ENCODE data around the gene MAML3.

The MAML3 gene

DNA sequence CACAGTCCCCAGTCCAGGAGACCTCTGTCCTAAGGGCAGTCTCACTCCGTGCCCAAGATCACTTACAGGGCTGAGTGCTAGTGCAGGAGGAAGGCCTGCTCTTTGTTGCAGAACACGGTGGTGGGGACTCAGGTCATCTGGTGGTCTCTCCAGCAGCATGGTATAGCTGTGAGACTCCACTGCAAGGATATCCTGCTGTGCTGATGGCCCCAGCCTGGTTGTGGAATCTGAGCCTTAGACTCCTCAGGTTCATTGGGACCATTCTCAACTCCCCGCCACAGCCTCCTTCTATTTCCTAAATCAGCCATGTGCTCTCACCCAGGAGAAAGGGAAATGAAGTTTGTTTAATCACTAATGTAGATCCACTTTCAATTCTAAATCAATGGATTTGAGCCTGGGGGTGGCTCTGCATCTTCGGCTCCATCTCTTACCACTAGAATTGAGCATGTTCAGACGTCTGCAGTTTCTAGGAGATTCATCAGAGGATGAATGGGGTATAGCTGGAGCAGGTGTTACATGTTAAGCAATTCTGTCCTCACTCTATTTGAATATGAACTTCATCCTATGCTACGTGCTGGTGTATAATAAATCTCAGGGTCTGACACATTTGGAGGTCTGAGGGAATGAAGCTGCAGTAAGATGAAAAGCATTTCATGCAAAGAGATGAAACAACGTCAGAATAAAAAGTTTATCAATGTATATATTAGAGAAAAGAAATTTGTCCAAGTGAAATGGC is 299.1 kb downstream of the MAML3 start:
- no peak for DNase-seq

GRCh38 chr4:139853309-139853708 is 300.7 kb downstream of the MAML3 start:
- DNase-seq: no peak

GRCh38 chr4:139852612-139853269 is 301.2 kb downstream of the MAML3 start:
- DNase-seq: no peak

- no peak for DNase-seq
Measured at GRCh38 chr4:139851639-139852038, 302.3 kb downstream of the MAML3 start.

GRCh38 chr4:139851133-139851532 is 302.9 kb downstream of the MAML3 start:
- no peak for DNase-seq

DNA sequence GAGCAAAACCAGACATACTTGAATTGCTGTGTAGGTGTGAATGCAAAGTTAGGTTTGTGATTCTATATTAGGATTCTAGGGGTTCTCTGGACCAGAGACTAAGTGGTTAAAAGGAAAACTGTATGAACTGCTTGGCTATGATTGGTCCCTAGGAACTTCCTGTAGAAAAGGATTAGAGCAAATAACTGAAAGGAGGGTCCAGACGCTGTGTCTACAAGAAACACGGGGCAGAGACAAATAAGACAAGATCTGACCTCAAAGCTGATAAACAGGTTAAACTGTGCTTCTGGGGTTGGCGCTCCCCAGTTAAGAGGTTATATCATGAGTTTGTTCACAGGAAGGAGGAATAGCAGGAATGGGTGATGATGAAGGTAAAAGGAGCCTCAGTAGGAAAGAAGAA is 304.8 kb downstream of the MAML3 start:
- no peak for DNase-seq

DNA sequence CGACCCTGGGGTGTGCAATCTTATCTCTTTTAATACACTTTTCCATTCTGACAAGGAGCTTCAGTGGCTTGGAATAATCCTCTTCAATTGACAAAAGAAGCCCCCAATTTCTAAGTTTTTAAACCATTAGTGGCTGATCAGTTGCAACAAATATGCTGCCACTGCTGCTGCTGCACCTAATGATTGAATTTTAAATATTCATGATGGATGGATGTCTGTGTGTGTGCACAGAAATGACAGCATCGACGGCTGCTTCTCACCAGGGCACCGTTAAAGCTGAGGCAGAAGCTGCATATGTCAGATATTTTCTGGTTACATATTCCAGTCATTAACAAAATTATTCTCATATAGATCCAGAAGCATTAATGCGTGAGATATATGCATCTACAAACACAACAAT is 306.0 kb downstream of the MAML3 start:
- DNase-seq: no peak

DNA sequence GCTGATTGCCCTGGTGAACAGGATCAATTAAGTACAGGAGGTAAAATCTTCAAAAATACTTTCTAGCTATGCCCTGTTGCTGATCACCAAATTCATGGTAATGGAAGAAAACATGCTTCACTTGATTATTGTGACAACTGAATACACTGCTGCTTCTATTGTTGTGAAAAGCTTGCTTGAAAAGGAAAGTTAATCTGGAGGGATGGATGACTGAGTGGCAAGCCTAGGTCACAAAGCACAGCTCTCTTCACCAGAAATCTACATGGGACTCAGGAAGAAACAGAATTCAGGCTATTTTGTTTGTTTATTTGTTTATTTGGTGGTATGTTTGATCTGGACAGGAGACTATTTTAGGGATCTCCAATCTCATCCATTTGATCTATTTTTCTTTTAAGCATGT is 306.4 kb downstream of the MAML3 start:
- DNase-seq: no peak

GRCh38 chr4:139846766-139847165 is 307.2 kb downstream of the MAML3 start:
- DNase-seq: no peak

DNA sequence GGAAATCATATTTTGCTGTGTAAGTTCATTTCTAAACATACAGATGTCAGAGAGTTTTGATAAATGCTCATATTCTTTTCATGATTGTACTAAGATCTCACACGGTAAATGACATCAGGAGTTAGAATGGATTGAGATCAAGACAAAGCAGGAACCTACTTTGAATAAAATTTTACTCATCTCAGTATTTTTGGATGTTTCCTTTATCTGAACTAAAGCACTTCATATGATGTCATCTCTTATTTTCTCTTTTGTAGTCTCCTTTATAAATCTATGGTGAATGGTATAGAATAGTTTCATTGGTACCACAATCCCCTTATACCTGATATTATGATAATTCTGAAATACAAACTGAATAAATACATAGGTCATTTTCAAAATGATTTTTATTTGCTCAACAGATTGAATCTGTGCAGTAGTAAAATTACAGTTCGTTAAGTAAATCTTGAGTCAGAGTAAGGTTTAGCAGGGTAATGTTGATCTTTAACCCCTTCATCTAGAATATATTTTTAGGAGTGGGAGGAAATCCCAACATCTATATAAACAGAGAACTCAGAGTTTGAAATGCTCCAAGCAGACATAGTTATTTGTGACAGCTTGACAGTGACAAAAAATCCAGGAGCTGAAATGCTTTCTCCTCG is 308.4 kb downstream of the MAML3 start:
- no peak for DNase-seq

DNA sequence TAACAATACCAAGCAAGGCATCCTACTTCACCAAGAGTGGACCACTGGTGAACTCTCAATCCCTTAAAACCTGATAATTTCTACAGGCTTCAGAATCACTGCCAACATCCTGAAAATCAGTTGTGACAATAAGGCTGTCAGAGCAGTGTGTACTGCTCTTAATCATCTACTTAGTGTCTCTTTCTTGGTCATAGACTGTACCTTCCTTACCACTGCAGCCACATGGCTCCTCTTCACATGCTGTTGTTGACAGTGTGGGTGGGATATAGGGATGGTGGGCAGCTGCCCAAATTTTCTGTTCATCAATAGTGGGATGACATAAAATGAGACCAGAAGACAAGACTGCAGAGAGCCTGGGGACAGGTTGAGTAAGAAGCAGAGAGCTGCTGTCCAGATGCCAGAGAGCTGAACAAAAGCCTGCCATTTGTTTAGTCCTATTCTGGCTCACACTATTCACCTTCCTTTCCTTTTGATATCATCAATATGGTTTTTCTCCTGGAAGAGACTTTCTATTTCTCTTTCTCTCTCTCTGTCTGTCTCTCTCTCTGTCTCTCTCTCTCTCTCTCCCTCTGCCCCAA is 309.4 kb downstream of the MAML3 start:
- DNase-seq: no peak

GRCh38 chr4:139844057-139844456 is 309.9 kb downstream of the MAML3 start:
- DNase-seq: no peak

GRCh38 chr4:139843641-139844040 is 310.3 kb downstream of the MAML3 start:
- DNase-seq: no peak

DNA sequence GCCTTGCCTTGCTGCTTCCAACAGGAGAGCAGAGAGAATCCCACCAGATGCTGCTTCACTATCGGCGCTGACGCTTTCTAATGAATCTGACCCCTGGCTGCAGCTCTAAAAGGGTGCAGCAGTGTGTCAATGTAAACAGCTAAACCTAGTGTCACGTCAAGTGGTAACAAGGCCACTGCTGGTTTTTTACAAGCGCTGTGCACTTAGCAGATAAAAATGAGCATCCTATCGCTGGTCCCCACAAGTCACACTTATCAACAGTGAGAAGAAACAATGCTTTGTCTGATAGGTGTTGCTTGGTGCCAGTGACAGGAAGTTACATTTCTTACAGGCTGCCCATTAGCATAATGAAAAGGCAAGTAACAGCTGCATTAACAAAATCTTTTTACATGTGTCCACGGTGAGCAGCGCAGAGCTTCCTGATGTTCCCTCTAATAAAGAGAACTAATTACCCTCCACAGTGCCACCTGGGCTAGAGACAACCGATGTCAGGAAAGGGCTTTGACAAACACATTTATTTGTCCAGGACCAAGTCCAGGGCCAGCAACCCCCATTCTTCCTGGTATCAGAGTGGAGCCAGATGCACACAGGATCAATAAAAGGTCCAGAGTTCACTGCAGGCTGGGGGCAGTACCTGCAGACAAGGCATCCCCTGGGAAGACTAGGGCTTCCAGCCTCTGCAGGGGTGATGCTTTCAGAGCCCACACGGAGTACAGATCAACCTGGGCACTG is 312.4 kb downstream of the MAML3 start:
- DNase-seq: no peak

- no peak for DNase-seq
Measured at GRCh38 chr4:139840773-139841172, 313.2 kb downstream of the MAML3 start.

GRCh38 chr4:139839403-139840031 is 314.5 kb downstream of the MAML3 start:
- no peak for DNase-seq

DNA sequence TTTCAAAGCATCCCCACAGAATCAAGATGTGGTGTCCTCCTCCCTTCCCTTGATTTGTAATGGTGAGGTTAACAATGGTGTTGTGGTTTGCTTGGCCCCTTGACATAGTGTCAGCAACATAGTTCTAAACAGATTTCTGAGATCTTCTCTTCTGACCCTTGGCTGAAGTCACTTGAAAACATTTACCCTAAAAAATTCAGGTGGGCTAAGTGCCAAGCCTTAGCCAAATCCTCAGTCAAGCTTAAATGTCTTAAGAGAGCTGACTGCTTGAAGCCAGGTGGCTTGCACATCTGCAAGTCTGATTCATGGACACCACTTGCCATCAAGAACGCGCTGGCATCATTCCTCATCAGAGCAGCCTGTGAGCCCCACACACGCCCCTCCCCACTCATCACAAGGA is 315.2 kb downstream of the MAML3 start:
- DNase-seq: no peak

DNA sequence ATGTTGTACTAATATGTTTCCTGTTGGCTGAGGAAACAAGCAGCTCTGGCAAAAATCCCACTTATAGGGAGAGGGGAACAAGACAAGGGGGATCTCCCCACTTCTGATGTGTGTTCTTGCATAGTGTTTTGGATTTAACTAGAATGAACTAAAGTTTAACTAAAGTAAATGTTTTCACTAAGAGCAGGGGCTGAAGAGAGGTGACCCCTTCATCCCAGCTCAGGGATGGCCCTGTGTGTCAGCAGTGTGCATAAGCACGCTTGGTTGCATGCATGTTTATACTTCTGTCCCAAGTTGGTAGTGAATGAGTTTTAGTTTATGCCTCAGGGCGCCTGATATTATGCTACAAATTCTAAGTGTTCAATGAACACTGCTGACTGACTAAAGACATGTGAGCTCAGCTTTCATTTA is 319.0 kb downstream of the MAML3 start:
- no peak for DNase-seq

GRCh38 chr4:139834226-139834662 is 319.7 kb downstream of the MAML3 start:
- DNase-seq: no peak

- no peak for DNase-seq
Measured at GRCh38 chr4:139833151-139833910, 320.7 kb downstream of the MAML3 start.

DNA sequence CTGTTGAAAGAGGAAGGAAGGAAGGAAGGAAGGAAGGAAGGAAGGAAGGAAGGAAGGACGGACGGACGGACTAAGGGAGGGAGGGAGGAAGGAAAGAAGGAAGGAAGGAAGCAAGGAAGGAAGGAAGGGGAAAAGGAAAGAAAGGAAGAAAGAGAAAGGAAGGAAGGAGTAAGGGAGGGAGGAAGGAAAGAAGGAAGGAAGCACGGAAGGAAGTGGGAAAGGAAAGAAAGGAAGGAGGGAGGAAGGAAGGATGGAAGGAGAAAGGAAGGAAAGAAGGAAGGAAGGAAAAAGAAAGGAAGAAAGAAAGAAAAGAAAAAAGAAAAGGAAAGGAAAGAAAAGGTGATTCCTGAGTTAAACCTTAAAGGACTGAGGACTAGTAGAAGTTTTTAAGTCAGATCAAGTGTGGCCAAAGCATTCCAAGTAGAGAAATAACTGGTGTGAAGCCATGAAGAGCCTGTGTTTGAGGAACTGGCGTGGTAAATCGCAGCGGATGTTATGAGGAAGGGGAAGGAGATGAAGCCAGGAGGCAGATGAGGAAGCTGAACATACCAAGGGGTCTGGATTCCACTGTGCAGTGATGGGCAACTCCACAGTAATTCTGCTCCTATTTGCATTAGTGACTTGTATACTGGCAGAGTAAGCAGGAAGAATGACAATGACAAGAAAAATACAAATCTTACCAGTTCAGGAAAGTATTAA is 324.9 kb downstream of the MAML3 start:
- no peak for DNase-seq
